Suprapubic skin (tissue), 4 donors: ENCODE measurements around the gene ESAM. TPM values are rescaled to one million over a fixed set of nuclear protein-coding genes. Genes with fewer than 3 reads are reported as not detected.

Experiments used
- DNase-seq, 2 donors: peaks; one replicate each; pipeline ENCODE4 v3.0.0-alpha.2; 2019; ENCODE audit warnings: low spot score in 2 of 2
- H3K27ac ChIP-seq: fragments of 200-600 bp; sonication (generic); one replicate; pipeline ENCODE4 v1.5.1; 2019
- H3K27me3 ChIP-seq: fragments of 200-600 bp; sonication (generic); one replicate; pipeline ENCODE4 v1.5.1; 2019
- H3K36me3 ChIP-seq: fragments of 200-600 bp; sonication (generic); one replicate; pipeline ENCODE4 v1.5.1; 2019
- H3K4me1 ChIP-seq: fragments of 200-600 bp; sonication (generic); one replicate; pipeline ENCODE4 v1.5.1; 2019
- H3K4me3 ChIP-seq: fragments of 200-600 bp; sonication (generic); one replicate; pipeline ENCODE4 v1.5.1; 2019; ENCODE audit warnings: mild to moderate bottlenecking
- H3K9me3 ChIP-seq: fragments of 200-600 bp; sonication (generic); one replicate; pipeline ENCODE4 v1.5.1; 2019
- EP300 ChIP-seq: sonication (generic); formaldehyde crosslinking; IDR thresholded peaks from one replicate; pipeline ENCODE4 v1.6.1; 2017; ENCODE audit warnings: antibody characterized with exemption
- POLR2A ChIP-seq, 2 donors: fragments of 450-650 bp; IDR thresholded peaks; one replicate each; pipeline ENCODE4 v1.6.1; 2017; ENCODE audit warnings: antibody characterized with exemption in 2 of 2, mild to moderate bottlenecking in 2 of 2, moderate library complexity in 2 of 2
- POLR2AphosphoS5 ChIP-seq, 3 donors: sonication (generic); formaldehyde crosslinking; IDR thresholded peaks; one replicate each; pipeline ENCODE4 v1.6.1; 2017; ENCODE audit warnings: antibody characterized with exemption in 3 of 3
- WGBS: methylation state at CpG from one replicate; pipeline ENCODE4 v1.1.5; 2018; 5-methylcytosine and 5-hydroxymethylcytosine counted together
- total RNA-seq, 4 donors: library from RNA; depleted of rRNA; stranded (reverse); fragments of >200 nt; gene quantifications; one replicate each; pipeline ENCODE4 v1.1.0, GENCODE V29; 2016
- TF ChIP-seq, protein P1 (sequence below), 2 donors: fragments of 200-600 bp in 1 of 2; fragments of 450-650 bp in 1 of 2; sonication (generic) in 1 of 2; IDR thresholded peaks; one replicate each; pipeline ENCODE4 v1.5.1; 2016 to 2019; ENCODE audit warnings: antibody characterized with exemption in 2 of 2, mild to moderate bottlenecking in 1 of 2, moderate library complexity in 1 of 2

ESAM gene
- 10 to 100 TPM; 11.0 to 26.5 (median 15.6) TPM for total RNA-seq

DNA sequence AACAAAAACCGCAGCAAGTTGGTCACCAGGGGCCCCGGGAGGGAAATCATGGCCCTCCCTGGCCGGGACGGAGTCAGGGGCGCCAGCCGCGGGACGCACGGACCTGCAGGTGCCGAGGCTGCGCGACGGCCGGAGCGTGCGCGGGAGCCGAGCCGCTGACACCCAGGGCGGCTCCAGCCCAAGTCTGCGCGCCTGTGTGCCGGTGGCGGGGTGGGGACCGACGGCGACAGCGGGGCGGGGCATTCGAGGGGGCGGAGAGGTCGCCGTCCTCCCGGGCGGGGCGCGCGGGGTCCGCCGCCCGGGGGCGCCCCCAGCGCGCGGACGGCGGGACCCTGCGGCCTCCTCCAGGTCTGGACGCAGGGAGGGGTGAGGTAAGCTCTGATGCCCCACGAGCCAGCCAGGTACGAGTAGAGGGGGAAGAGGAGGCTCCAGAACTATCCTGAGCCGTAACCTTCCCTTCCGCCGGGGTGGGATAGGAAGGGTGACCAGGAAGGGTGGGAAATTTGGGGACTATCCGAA lies at the start of gene ESAM:
ESAM (minus strand) TSS at position 186 of the 519 bp plus-strand sequence; CDS start at position 50, 136 bp downstream.
- H3K4me1 ChIP-seq, result peaks cover 41% of the 10 kb centered on the region
- no peak for TF ChIP-seq EP300
- no peak for TF ChIP-seq POLR2A (IDR thresholded peaks at IDR 0.05)
- no peak for TF ChIP-seq POLR2AphosphoS5 (IDR thresholded peaks at IDR 0.05)
- TF ChIP-seq, protein P1, sequence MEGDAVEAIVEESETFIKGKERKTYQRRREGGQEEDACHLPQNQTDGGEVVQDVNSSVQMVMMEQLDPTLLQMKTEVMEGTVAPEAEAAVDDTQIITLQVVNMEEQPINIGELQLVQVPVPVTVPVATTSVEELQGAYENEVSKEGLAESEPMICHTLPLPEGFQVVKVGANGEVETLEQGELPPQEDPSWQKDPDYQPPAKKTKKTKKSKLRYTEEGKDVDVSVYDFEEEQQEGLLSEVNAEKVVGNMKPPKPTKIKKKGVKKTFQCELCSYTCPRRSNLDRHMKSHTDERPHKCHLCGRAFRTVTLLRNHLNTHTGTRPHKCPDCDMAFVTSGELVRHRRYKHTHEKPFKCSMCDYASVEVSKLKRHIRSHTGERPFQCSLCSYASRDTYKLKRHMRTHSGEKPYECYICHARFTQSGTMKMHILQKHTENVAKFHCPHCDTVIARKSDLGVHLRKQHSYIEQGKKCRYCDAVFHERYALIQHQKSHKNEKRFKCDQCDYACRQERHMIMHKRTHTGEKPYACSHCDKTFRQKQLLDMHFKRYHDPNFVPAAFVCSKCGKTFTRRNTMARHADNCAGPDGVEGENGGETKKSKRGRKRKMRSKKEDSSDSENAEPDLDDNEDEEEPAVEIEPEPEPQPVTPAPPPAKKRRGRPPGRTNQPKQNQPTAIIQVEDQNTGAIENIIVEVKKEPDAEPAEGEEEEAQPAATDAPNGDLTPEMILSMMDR (IDR thresholded peaks at IDR 0.05), result no peak
- DNase-seq, result no peak
- H3K27ac ChIP-seq, result peak within 1 kb of the TSS; percentile 70
- H3K9me3 ChIP-seq, result no peaks in the 10 kb centered on the region
- H3K36me3 ChIP-seq, result peaks cover 3% of the 10 kb centered on the region
- H3K4me3 ChIP-seq, result peak within 1 kb of the TSS; percentile 51
- H3K27me3 ChIP-seq, result peaks cover 59% of the 10 kb centered on the region
- WGBS, result 0% methylated on average over 13 of the region's 55 CpGs

- Histone ChIP-seq H3K27me3 (no peaks in the 10 kb centered on the region), H3K9me3 (no peaks in the 10 kb centered on the region), H3K27ac (no peak overlapping the region), H3K36me3 (no peaks in the 10 kb centered on the region), H3K4me1 (no peaks in the 10 kb centered on the region), H3K4me3 (no peak overlapping the region)
- no peak for DNase-seq
- no peak for TF ChIP-seq POLR2A (IDR thresholded peaks at IDR 0.05)
- no peak for TF ChIP-seq POLR2AphosphoS5 (IDR thresholded peaks at IDR 0.05)
- TF ChIP-seq, protein P1 (IDR thresholded peaks at IDR 0.05), result no peak
- TF ChIP-seq EP300, result no peak
- 77% methylated on average over 10 of the region's 10 CpGs for WGBS
These were observed 49.5 kb upstream of the ESAM start for GRCh38 chr11:124811399-124812125.

GRCh38 chr11:124807660-124808270 lies 45.7 kb upstream of the ESAM start:
- DNase-seq, result no peak
- no peaks in the 10 kb centered on the region for H3K36me3 ChIP-seq
- no peaks in the 10 kb centered on the region for H3K9me3 ChIP-seq
- no peaks in the 10 kb centered on the region for H3K4me1 ChIP-seq
- WGBS, result 85% methylated on average over 6 of the region's 6 CpGs
- H3K27me3 ChIP-seq, result no peaks in the 10 kb centered on the region
- no peak for TF ChIP-seq EP300
- no peak for TF ChIP-seq POLR2AphosphoS5 (IDR thresholded peaks at IDR 0.05)
- no peak for TF ChIP-seq POLR2A (IDR thresholded peaks at IDR 0.05)
- TF ChIP-seq, protein P1 (IDR thresholded peaks at IDR 0.05), result no peak
- no peak overlapping the region for H3K4me3 ChIP-seq
- H3K27ac ChIP-seq, result no peak overlapping the region

- no peaks in the 10 kb centered on the region for H3K36me3 ChIP-seq
These were observed 45.1 kb upstream of the ESAM start for GRCh38 chr11:124807201-124807600.

More at GRCh38 chr11:124807201-124807600, 45.1 kb upstream of the ESAM start:
- Histone ChIP-seq H3K9me3 (no peaks in the 10 kb centered on the region), H3K27ac (no peak overlapping the region), H3K4me1 (no peaks in the 10 kb centered on the region), H3K4me3 (no peak overlapping the region), H3K27me3 (no peaks in the 10 kb centered on the region)
- TF ChIP-seq POLR2A (IDR thresholded peaks at IDR 0.05), result no peak
- TF ChIP-seq, protein P1 (IDR thresholded peaks at IDR 0.05), result no peak
- WGBS, result 92% methylated on average over 5 of the region's 5 CpGs
- DNase-seq, result no peak
